Rectal smooth muscle tissue (tissue), 1 donor: ENCODE measurements around the gene SFTPB.

ENCODE experiments used
- H3K27ac ChIP-seq: one replicate; pipeline ENCODE4 v1.7.0; 2013; ENCODE audit warnings: low read depth, low read length, inconsistent platforms
- H3K27me3 ChIP-seq: one replicate; pipeline ENCODE4 v1.7.0; 2013; ENCODE audit warnings: low read length; ENCODE audit not compliant: control insufficient read depth, insufficient read depth
- H3K36me3 ChIP-seq: one replicate; pipeline ENCODE4 v1.7.0; 2013; ENCODE audit warnings: low read length; ENCODE audit not compliant: control insufficient read depth, insufficient read depth
- H3K4me1 ChIP-seq: one replicate; pipeline ENCODE4 v1.7.0; 2013; ENCODE audit warnings: low read length; ENCODE audit not compliant: control insufficient read depth, insufficient read depth
- H3K4me3 ChIP-seq: one replicate; pipeline ENCODE4 v1.7.0; 2013; ENCODE audit warnings: low read length
- H3K9ac ChIP-seq: one replicate; pipeline ENCODE4 v1.7.0; 2013; ENCODE audit warnings: low read length

Gene SFTPB

DNA sequence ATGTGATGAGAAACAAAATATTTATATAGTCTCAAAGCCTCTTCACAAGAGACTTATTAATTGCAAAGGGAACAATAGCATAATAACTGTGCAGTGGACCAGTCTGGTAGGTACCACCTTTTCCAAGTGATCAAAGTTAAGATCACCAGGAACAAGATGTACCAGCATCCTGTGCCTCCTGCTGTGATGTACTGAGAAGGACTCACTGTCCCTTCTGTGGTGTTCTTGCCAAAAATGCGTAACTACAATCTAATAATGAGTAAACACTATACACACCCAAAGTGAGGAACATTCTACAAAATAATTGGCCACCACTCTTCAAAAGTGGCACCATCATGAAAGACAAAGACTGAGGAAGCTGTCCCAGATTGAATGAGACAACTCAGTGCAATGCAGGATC lies 40.6 kb upstream of the SFTPB start:
- H3K4me1 ChIP-seq, result no peaks in the 10 kb centered on the region
- no peaks in the 10 kb centered on the region for H3K27me3 ChIP-seq
- no peak overlapping the region for H3K27ac ChIP-seq
- H3K9ac ChIP-seq, result no peak overlapping the region
- no peaks in the 10 kb centered on the region for H3K36me3 ChIP-seq
- H3K4me3 ChIP-seq, result no peak overlapping the region

DNA sequence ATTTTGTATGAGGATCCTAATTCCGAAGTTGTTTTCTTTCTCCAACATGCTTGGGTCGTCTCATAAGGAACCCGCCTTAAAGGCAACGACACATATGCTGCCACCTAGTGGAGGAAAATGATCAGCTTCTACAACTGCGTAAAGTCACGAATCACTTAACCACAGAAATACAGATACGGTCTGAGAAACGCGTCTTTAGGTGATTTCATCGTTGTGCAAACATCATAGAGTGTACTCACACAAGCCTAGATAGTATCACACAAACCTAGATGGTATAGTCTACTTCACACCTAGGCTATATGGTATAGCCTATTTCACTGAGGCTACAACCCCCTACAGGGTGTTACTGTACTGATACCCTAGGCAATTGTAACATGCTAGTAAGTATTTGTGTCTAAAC lies 39.3 kb upstream of the SFTPB start:
- Histone ChIP-seq H3K9ac (no peak overlapping the region), H3K27ac (no peak overlapping the region), H3K4me1 (no peaks in the 10 kb centered on the region), H3K27me3 (no peaks in the 10 kb centered on the region), H3K36me3 (no peaks in the 10 kb centered on the region), H3K4me3 (no peak overlapping the region)

DNA sequence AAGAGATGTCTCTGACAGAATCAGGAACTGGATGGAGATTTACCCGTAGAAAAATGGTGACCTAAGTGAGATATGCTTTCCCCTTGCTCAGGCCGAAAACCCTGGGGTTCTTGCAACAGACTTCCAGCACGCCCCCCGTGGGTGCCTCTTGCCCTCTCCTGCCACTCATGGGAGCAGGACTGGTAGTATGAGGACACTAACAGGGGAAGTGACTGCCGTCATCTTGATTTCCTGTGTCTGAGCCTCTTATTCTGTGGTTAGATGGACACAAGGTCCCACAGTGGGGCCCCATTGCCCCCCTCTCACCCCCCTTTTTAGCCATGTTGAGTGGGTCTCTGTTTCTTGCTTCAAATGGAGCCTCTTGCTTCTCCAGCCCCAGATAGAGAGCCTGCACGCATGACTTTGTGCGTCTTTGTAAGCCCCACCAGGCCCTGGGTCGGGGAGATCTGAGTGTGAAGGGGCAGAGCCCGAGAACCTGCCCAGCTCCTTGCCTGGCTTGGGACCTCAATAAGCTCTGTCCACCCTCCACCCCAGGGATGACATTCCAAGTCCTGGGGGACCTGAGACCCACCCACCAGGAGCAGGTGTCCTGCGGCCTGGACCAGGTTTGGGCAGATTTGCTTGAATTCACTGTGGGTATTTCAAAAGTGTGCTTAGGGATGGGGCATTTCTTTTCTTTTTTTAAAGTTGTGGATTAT lies 38.7 kb upstream of the SFTPB start:
- H3K4me1 ChIP-seq, result no peaks in the 10 kb centered on the region
- H3K27me3 ChIP-seq, result no peaks in the 10 kb centered on the region
- H3K36me3 ChIP-seq, result no peaks in the 10 kb centered on the region

DNA sequence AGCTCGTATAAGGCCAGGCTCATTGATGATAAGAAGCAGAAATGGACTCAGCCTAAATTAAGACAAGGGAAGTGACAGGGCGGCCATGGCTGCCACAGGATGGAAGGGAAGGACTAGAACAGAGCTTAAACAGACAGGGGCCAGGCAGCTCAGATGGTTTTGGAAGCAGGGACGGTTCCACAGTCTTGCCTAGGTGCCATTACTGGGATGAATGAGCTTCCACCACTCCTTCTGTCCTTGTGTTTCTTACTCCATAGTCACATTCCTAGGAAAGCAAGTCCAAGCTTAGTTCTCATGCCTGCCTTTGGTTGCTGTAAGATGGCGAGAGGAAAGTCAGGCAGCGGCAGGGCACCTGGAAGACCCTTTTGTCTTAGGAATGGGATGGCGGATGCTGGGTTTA lies 38.1 kb upstream of the SFTPB start:
- Histone ChIP-seq H3K9ac (no peak overlapping the region), H3K27ac (no peak overlapping the region), H3K4me1 (no peaks in the 10 kb centered on the region)

More for the DNA sequence above, 38.7 kb upstream of the SFTPB start:
- Histone ChIP-seq H3K9ac (no peak overlapping the region), H3K27ac (no peak overlapping the region), H3K4me3 (no peak overlapping the region)

DNA sequence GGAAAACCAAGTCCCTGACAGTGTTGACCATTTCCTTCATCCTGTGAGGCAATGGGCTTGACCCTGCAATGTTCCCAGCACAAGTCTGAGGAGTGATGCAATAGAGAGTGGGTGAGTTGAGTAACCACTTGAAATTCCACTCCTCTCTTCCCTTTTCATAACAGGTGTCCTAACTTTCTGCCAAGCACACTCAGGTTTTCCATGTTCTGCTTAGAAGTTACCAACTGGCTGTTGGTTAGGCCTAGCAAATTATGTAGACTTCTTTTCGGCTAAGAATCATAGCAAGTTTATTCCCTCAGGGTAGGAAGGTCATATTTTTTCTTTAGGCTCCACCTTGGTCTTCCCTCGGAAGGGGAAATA lies 37.7 kb upstream of the SFTPB start:
- H3K4me1 ChIP-seq, result no peaks in the 10 kb centered on the region
- H3K9ac ChIP-seq, result no peak overlapping the region
- H3K36me3 ChIP-seq, result no peaks in the 10 kb centered on the region
- no peak overlapping the region for H3K4me3 ChIP-seq
- H3K27ac ChIP-seq, result no peak overlapping the region
- H3K27me3 ChIP-seq, result no peaks in the 10 kb centered on the region

More for the DNA sequence above, 38.1 kb upstream of the SFTPB start:
- Histone ChIP-seq H3K27me3 (no peaks in the 10 kb centered on the region), H3K36me3 (no peaks in the 10 kb centered on the region), H3K4me3 (no peak overlapping the region)

DNA sequence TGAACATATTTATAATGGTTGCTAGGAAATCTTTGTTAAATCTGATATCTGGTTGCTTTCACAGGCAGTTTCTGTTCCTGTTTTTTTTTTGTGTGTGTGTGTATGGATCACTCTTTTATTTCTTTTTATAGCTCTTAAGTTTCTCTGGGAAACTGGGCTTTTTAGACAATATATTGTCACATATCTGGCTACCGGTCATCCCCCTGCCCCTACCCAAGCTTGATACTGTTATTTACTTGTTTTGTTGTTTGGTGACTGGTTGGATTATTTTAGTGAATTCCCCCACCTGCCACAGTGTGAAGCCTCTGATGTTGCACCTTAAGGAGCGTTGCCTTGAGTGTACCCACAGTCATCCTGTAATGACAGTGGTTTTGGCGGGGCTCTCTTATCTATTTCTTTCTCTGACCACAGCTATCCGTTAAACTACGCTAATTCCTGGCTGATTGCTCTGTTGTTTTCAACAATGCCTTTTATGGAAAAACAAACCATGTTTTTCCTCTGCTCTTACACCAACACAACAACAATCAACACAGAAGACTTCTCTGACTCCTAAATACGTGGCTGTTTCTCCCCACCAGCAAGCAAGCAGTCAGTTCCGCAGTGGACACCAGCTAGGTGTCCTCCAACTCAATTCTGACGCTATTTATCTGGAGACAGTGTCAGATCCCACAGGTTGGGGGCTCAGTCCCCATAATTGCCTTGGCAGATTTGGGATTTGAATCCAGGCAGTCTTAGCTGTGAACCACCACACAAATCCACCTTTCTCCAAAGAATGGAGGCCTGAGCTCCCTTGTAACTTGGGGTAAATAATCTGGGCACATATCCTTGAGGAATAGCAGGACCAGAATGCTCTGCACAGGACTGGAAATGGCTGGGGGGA lies 37.0 kb upstream of the SFTPB start:
- no peaks in the 10 kb centered on the region for H3K36me3 ChIP-seq
- H3K27me3 ChIP-seq, result no peaks in the 10 kb centered on the region
- no peak overlapping the region for H3K27ac ChIP-seq
- H3K4me3 ChIP-seq, result no peak overlapping the region
- H3K4me1 ChIP-seq, result no peaks in the 10 kb centered on the region
- H3K9ac ChIP-seq, result no peak overlapping the region

DNA sequence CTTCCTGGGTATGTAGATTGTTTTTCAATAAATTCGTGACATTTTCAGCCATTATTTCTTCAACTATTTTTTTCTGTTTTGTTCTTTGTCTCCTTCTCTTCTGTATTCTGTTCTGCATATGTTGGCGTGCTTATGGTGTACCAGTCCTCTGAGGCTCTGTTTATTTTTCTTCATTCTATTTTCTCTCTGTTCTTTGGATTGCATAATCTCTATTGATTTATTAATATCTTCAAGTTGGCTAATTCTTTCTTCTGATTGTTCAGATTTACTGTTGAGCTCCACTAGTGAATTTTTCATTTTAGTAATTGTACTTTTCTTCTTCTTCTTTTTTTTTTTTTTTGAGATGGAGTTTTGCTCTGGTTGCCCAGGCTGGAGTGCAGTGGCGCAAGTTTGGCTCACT lies 36.0 kb upstream of the SFTPB start:
- Histone ChIP-seq H3K27ac (no peak overlapping the region), H3K27me3 (no peaks in the 10 kb centered on the region), H3K4me1 (no peaks in the 10 kb centered on the region), H3K4me3 (no peak overlapping the region), H3K9ac (no peak overlapping the region), H3K36me3 (no peaks in the 10 kb centered on the region)

DNA sequence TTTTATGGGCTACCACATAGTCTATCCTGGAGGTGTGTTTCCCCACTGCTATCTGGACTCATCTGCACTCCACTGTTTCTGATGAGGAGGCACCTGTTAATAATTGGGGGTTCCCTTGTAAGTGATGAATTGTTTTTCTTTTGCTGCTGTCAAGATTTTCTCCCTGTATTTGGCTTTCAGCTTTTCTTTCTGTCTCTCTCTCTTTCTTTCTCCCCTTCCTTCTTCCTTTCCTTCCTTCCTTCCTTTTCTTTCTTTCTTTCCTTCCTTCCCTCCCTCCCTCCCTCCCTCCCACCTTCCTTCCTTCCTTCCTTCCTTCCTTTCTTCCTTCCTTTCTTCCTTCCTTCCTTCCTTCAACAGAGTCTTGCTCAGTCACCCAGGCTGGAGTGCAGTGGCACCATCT lies 35.3 kb upstream of the SFTPB start:
- no peak overlapping the region for H3K4me3 ChIP-seq
- H3K4me1 ChIP-seq, result no peaks in the 10 kb centered on the region
- no peak overlapping the region for H3K27ac ChIP-seq
- no peaks in the 10 kb centered on the region for H3K36me3 ChIP-seq
- no peaks in the 10 kb centered on the region for H3K27me3 ChIP-seq
- H3K9ac ChIP-seq, result no peak overlapping the region

DNA sequence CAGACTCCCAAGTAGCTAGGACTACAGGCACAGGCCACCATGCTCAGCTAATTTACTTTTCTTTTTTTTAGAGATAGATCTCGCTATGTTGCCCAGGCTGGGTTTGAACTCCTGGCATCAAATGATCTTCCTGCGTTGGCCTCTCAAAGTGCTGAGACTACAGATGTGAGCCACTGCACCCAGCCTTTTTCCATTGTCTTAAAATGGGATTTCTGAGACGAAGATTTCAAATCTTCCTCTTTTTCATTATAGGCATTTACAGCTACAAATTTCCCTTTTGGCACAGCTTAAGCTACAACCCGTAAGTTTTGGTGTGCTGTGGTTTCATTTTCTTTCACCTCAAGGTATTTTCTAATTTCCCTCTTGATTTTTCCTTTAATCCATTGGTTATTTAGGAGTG lies 34.8 kb upstream of the SFTPB start:
- Histone ChIP-seq H3K4me1 (no peaks in the 10 kb centered on the region), H3K4me3 (no peak overlapping the region), H3K27me3 (no peaks in the 10 kb centered on the region), H3K9ac (no peak overlapping the region), H3K27ac (no peak overlapping the region), H3K36me3 (no peaks in the 10 kb centered on the region)

DNA sequence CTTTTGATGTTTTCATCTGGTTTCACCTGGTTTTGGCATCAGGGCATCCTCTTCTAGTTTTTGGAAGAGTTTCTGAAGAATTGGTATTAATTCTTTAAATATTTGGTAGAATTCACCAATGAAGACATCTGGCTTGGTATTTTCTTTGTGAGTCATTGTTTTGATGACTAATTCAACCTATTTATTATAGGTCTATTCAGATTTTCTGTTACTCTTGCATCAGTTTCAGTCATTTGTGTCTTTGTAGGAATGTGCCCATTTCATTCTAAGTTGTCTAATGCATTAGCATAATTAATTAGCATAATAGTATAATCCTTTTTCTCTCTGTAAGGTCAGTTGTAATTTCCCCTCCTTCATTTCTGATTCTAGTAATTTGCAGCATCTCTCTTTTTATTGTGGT lies 34.2 kb upstream of the SFTPB start:
- Histone ChIP-seq H3K36me3 (no peaks in the 10 kb centered on the region), H3K27me3 (no peaks in the 10 kb centered on the region), H3K4me1 (no peaks in the 10 kb centered on the region), H3K9ac (no peak overlapping the region), H3K27ac (no peak overlapping the region), H3K4me3 (no peak overlapping the region)

DNA sequence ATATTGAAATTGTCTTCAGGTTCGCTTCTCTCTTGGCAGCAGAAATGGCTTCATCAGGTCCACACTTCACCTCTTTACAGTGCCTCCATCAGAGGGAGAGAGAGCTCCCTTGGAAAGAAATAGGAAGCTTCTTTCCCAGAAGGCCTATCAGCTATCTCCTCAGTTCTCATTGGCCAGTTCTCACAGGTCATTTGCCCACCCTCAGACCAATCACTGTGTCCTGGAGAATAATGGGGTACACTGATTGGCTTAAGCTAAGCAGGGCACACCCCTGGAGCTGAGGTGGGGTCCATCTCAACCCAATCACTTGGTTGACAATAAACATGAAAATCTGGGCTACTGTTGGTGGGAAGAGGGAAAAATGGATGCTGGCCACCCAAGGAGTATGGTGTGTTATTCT lies 31.3 kb upstream of the SFTPB start:
- Histone ChIP-seq H3K4me3 (no peak overlapping the region), H3K27me3 (no peaks in the 10 kb centered on the region), H3K36me3 (no peaks in the 10 kb centered on the region), H3K27ac (no peak overlapping the region), H3K4me1 (no peaks in the 10 kb centered on the region), H3K9ac (no peak overlapping the region)

DNA sequence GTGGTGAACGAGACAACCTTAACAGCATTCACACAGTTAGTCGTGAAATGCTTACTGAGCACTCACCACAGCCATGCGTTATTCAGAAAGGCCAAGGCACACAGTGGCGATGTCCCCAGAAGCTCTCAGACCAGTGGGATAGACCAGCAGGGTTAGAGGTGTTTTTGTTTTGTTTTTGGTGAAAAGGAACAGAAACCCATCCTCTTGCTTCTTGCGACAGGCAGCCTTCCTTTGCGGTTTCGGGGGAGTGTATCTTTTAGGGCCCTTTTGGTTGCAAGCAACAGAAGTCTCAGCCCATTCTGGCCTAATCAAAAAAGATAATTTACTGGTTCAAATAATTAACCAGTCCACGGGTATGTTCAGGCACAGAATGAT lies 30.9 kb upstream of the SFTPB start:
- Histone ChIP-seq H3K36me3 (no peaks in the 10 kb centered on the region), H3K27me3 (no peaks in the 10 kb centered on the region), H3K9ac (no peak overlapping the region), H3K27ac (no peak overlapping the region), H3K4me1 (no peaks in the 10 kb centered on the region), H3K4me3 (no peak overlapping the region)
